Measurements from ENCODE around the gene ZSCAN25. TPM values are rescaled to one million over a fixed set of nuclear protein-coding genes. Genes with fewer than 3 reads are reported as not detected.
"Not testable (repeated sequence)": the region's sequence is repeated elsewhere in the genome, so short reads cannot be mapped to it uniquely, and the experiment has no call there.

Gene ZSCAN25
- total RNA-seq, 2 experiments from 2014 or later, result 28.5 to 31.1 TPM

- Mint-ChIP-seq H3K36me3 (ENCODE audit: low read depth) (peaks cover 86% of the 10 kb centered on the region), H3K4me1 (peaks cover 76% of the 10 kb centered on the region), H3K4me3 (peak overlapping the region; percentile 76), H3K27ac (peak overlapping the region; percentile 94), H3K9me3 (no peaks in the 10 kb centered on the region), H3K27me3 (no peaks in the 10 kb centered on the region)
- ChIA-PET POLR2A (no interaction called here), CTCF (interaction anchor here (0.6 to 1.3 kb wide), 3 partner anchors 11 to 826 kb away, joined by 3 read pairs; no protein-coding TSS in a partner anchor)
- peak; percentile 13 for DNase-seq
Observed at GRCh38 chr7:99623091-99623693, 6.4 kb downstream of the ZSCAN25 start.

GRCh38 chr7:99623702-99624447 lies 7.1 kb downstream of the ZSCAN25 start:
- Mint-ChIP-seq H3K27ac (peak overlapping the region; percentile 94), H3K36me3 (ENCODE audit: low read depth) (peaks cover 88% of the 10 kb centered on the region), H3K4me3 (peak overlapping the region; percentile 76), H3K4me1 (peaks cover 70% of the 10 kb centered on the region), H3K27me3 (no peaks in the 10 kb centered on the region), H3K9me3 (no peaks in the 10 kb centered on the region)
- POLR2A ChIA-PET, result interaction anchor here (0.8 kb wide), 1 partner anchor 26 kb away, joined by 3 read pairs; no protein-coding TSS in a partner anchor
- DNase-seq, result peak; percentile 20
- CTCF ChIA-PET, result interaction anchor here (0.6 to 1.3 kb wide), 8 partner anchors 9 to 826 kb away, joined by 3 to 5 read pairs (median 3); no protein-coding TSS in a partner anchor

GRCh38 chr7:99624484-99624883 lies 7.7 kb downstream of the ZSCAN25 start:
- ChIA-PET CTCF (interaction anchor here (0.8 to 1.3 kb wide), 6 partner anchors 10 to 310 kb away, joined by 3 to 5 read pairs (median 3); no protein-coding TSS in a partner anchor), POLR2A (interaction anchor here (0.5 to 0.8 kb wide), 2 partner anchors 25 to 534 kb away, joined by 3 to 4 read pairs; partner anchors contain the start of gene TRAPPC14)
- Mint-ChIP-seq H3K36me3 (ENCODE audit: low read depth) (peaks cover 86% of the 10 kb centered on the region), H3K27ac (peak overlapping the region; percentile 94), H3K4me1 (peaks cover 64% of the 10 kb centered on the region), H3K4me3 (peak overlapping the region; percentile 76), H3K27me3 (no peaks in the 10 kb centered on the region), H3K9me3 (no peaks in the 10 kb centered on the region)
- peak; percentile 84 for DNase-seq

GRCh38 chr7:99625321-99625720 lies 8.6 kb downstream of the ZSCAN25 start:
- peaks cover 61% of the 10 kb centered on the region for H3K4me1 Mint-ChIP-seq
- H3K27ac Mint-ChIP-seq, result peak overlapping the region; percentile 94
- DNase-seq, result no peak
- H3K9me3 Mint-ChIP-seq, result no peaks in the 10 kb centered on the region
- H3K27me3 Mint-ChIP-seq, result no peaks in the 10 kb centered on the region
- POLR2A ChIA-PET, result no interaction called here
- peak overlapping the region; percentile 76 for H3K4me3 Mint-ChIP-seq
- peaks cover 84% of the 10 kb centered on the region for H3K36me3 Mint-ChIP-seq (ENCODE audit: low read depth)
- CTCF ChIA-PET, result interaction anchor here (0.5 to 1.4 kb wide), 2 partner anchors 8 to 113 kb away, joined by 3 read pairs; partner anchors contain the start of gene ZSCAN25

- peaks cover 61% of the 10 kb centered on the region for H3K4me1 Mint-ChIP-seq
- no peaks in the 10 kb centered on the region for H3K27me3 Mint-ChIP-seq
- POLR2A ChIA-PET, result no interaction called here
- H3K36me3 Mint-ChIP-seq (ENCODE audit: low read depth), result peaks cover 84% of the 10 kb centered on the region
- CTCF ChIA-PET, result interaction anchor here (1.4 kb wide), 1 partner anchor 9 kb away, joined by 3 read pairs; the partner anchor contains the start of gene ZSCAN25
- H3K9me3 Mint-ChIP-seq, result no peaks in the 10 kb centered on the region
- no peak overlapping the region for H3K4me3 Mint-ChIP-seq
- H3K27ac Mint-ChIP-seq, result peak overlapping the region; percentile 94
- no peak for DNase-seq
Observed at GRCh38 chr7:99625961-99626360, 9.2 kb downstream of the ZSCAN25 start.

- Mint-ChIP-seq H3K27ac (peak overlapping the region; percentile 63), H3K4me3 (no peak overlapping the region), H3K36me3 (ENCODE audit: low read depth) (peaks cover 81% of the 10 kb centered on the region), H3K4me1 (peaks cover 57% of the 10 kb centered on the region), H3K27me3 (no peaks in the 10 kb centered on the region), H3K9me3 (no peaks in the 10 kb centered on the region)
- DNase-seq, result no peak
- ChIA-PET POLR2A (no interaction called here), CTCF (interaction anchor here (1.4 kb wide), 1 partner anchor 10 kb away, joined by 3 read pairs; the partner anchor contains the start of gene ZSCAN25)
Observed at GRCh38 chr7:99626661-99627060, 9.9 kb downstream of the ZSCAN25 start.

GRCh38 chr7:99627513-99627912 lies 10.8 kb downstream of the ZSCAN25 start:
- Mint-ChIP-seq H3K4me3 (no peak overlapping the region), H3K9me3 (no peaks in the 10 kb centered on the region), H3K27me3 (no peaks in the 10 kb centered on the region), H3K36me3 (ENCODE audit: low read depth) (peaks cover 81% of the 10 kb centered on the region), H3K27ac (no peak overlapping the region), H3K4me1 (peaks cover 53% of the 10 kb centered on the region)
- ChIA-PET POLR2A (no interaction called here), CTCF (no interaction called here)
- no peak for DNase-seq

- Mint-ChIP-seq H3K36me3 (ENCODE audit: low read depth) (peaks cover 77% of the 10 kb centered on the region), H3K9me3 (no peaks in the 10 kb centered on the region), H3K4me1 (peaks cover 40% of the 10 kb centered on the region), H3K4me3 (no peak overlapping the region), H3K27me3 (no peaks in the 10 kb centered on the region), H3K27ac (no peak overlapping the region)
- ChIA-PET CTCF (interaction anchor here (0.5 kb wide), 1 partner anchor 181 kb away, joined by 3 read pairs; no protein-coding TSS in a partner anchor), POLR2A (no interaction called here)
- no peak for DNase-seq
Observed at GRCh38 chr7:99628471-99629465, 12.0 kb downstream of the ZSCAN25 start.

- Mint-ChIP-seq H3K4me1 (peaks cover 31% of the 10 kb centered on the region), H3K27me3 (no peaks in the 10 kb centered on the region), H3K36me3 (ENCODE audit: low read depth) (peaks cover 69% of the 10 kb centered on the region), H3K27ac (no peak overlapping the region), H3K4me3 (no peak overlapping the region), H3K9me3 (no peaks in the 10 kb centered on the region)
- ChIA-PET POLR2A (no interaction called here), CTCF (interaction anchor here (0.5 to 1.5 kb wide), 4 partner anchors 10 to 600 kb away, joined by 3 to 4 read pairs (median 4); partner anchors contain the start of gene MBLAC1)
- DNase-seq, result no peak
Observed at GRCh38 chr7:99629643-99630042, 12.9 kb downstream of the ZSCAN25 start.

- H3K27me3 Mint-ChIP-seq, result no peaks in the 10 kb centered on the region
- DNase-seq, result no peak
- CTCF ChIA-PET, result interaction anchor here (0.6 to 0.7 kb wide), 2 partner anchors 759 to 825 kb away, joined by 3 read pairs; no protein-coding TSS in a partner anchor
- peaks cover 16% of the 10 kb centered on the region for H3K4me1 Mint-ChIP-seq
- no peak overlapping the region for H3K4me3 Mint-ChIP-seq
- peak overlapping the region; percentile 50 for H3K27ac Mint-ChIP-seq
- peaks cover 62% of the 10 kb centered on the region for H3K36me3 Mint-ChIP-seq (ENCODE audit: low read depth)
- POLR2A ChIA-PET, result no interaction called here
- no peaks in the 10 kb centered on the region for H3K9me3 Mint-ChIP-seq
Observed at GRCh38 chr7:99631295-99632109, 14.8 kb downstream of the ZSCAN25 start.

- DNase-seq, H3K27ac Mint-ChIP-seq, POLR2A ChIA-PET: not testable (repeated sequence)
Observed at GRCh38 chr7:99637414-99637813, 20.7 kb downstream of the ZSCAN25 start.

More at GRCh38 chr7:99637414-99637813, 20.7 kb downstream of the ZSCAN25 start:
- H3K27me3 Mint-ChIP-seq, H3K4me3 Mint-ChIP-seq, H3K4me1 Mint-ChIP-seq, H3K9me3 Mint-ChIP-seq, CTCF ChIA-PET: not testable (repeated sequence)
- H3K36me3 Mint-ChIP-seq (ENCODE audit: low read depth), result peaks cover 38% of the 10 kb centered on the region
